ENCODE data around the gene GRIN2A. TPM values are rescaled to one million over a fixed set of nuclear protein-coding genes. Genes with fewer than 3 reads are reported as not detected.

Gene GRIN2A
- total and polyA plus RNA-seq, 2 of the 13 experiments (the other 11 are each of a cell fraction or from before 2014, with no cell fraction given) = not detected

DNA sequence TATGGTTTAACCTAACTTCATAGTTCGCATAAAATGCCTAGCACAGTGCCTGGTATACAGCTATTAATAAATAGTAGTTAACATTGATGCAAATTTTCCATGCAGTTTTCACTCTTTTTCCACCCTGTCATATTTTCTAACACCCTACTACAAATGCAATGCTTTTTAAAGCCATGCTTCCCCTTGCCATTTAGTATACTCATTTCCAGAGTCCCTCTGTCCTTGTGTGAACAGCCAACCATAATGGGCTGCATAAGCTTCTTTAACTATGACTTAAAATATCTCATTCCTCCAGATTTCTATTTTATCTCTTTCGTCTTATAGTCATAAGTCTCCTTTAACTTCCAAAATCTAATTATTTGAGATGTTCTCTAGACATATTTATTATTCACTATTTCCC, 284.1 kb downstream of the GRIN2A start:
- H3K4me2 ChIP-seq (ENCODE audit: low read depth, low read length) = no peak overlapping the region
- H4K20me1 ChIP-seq (ENCODE audit: insufficient read depth, low read length) = no peaks in the 10 kb centered on the region
- no TSS peak for BruUV-seq (replicated peaks)
- ChIA-PET CTCF (ENCODE audit: low intra/inter-chr PET ratio, low total read pairs) (no interaction called here), POLR2A (no interaction called here)
- in situ Hi-C loops (cut with HindIII; ENCODE audit: extremely low pct_ligation_motif_present, low pct_unique_long_range_greater_than_20kb) (no loop called here), intact Hi-C loops (cut with micrococcal nuclease; ENCODE audit: unreplicated experiment) (no loop called here)
- no peak overlapping the region for H3K27ac ChIP-seq (ENCODE audit: extremely low read length, insufficient read depth, low read length)
- H3K4me1 ChIP-seq (ENCODE audit: insufficient read depth, low read length) = no peaks in the 10 kb centered on the region
- no peak overlapping the region for H2AFZ ChIP-seq (ENCODE audit: low read length)
- 14% methylated on average over 2 of the region's 2 CpGs for WGBS (ENCODE audit: low lambda C conversion rate)
- H3K9me3 ChIP-seq (ENCODE audit: low read length) = no peaks in the 10 kb centered on the region
- no peaks in the 10 kb centered on the region for H3K36me3 ChIP-seq (replicated peaks in 1 of 2; ENCODE audit: control insufficient read depth in 1 of 2, insufficient read depth in 2 of 2, low read length in 2 of 2)
- peaks cover 0 to 9% of the 10 kb centered on the region in 2 experiments; a peak in 2 of 5 replicates for H3K27me3 ChIP-seq (ENCODE audit: control insufficient read depth in 1 of 2, insufficient read depth in 2 of 2, low read length in 2 of 2)
- FAIRE-seq (no peak), ATAC-seq (no peak), DNase-seq (ENCODE audit: low spot score) (no peak)
- TF ChIP-seq XBP1 (CRISPR knock-in tag; IDR thresholded peaks at IDR 0.05) = no peak
- H3K4me3 ChIP-seq (replicated peaks in 1 of 3; ENCODE audit: insufficient read depth in 1 of 3, low read depth in 2 of 3, low read length in 3 of 3) = no peak overlapping the region
- no peak overlapping the region for H3K9ac ChIP-seq (ENCODE audit: insufficient read depth, low read depth, low read length)
- H3K79me2 ChIP-seq (ENCODE audit: insufficient read depth, low read length) = no peaks in the 10 kb centered on the region

DNA sequence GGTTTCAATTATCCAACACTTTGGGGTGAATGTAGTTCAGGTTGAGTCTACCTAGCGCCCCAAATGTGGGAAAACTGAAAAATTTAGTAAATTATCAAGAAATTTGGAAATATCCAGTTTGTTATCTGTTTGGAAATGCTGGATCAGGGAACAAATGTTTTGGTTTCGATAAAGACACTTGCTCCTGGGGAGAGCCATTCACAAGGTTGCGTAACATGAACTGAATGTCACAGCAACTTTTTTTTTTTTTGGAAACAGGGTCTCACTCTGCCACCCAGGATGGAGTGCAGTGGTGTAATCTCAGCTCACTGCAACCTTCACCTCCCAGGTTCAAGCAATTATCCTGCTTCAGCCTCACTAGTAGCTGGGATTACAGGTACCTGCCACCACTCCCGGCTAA, 286.4 kb downstream of the GRIN2A start:
- 12% methylated on average over 4 of the region's 4 CpGs for WGBS (ENCODE audit: low lambda C conversion rate)
- ATAC-seq (no peak), DNase-seq (ENCODE audit: low spot score) (no peak), FAIRE-seq (no peak)
- Histone ChIP-seq H3K9ac (ENCODE audit: insufficient read depth, low read depth, low read length) (no peak overlapping the region), H3K4me1 (ENCODE audit: insufficient read depth, low read length) (no peaks in the 10 kb centered on the region), H4K20me1 (ENCODE audit: insufficient read depth, low read length) (no peaks in the 10 kb centered on the region), H3K27me3 (ENCODE audit: control insufficient read depth in 1 of 2, insufficient read depth in 2 of 2, low read length in 2 of 2) (peaks cover 0 to 6% of the 10 kb centered on the region in 2 experiments; a peak in 2 of 5 replicates), H3K79me2 (ENCODE audit: insufficient read depth, low read length) (no peaks in the 10 kb centered on the region), H3K4me3 (replicated peaks in 1 of 3; ENCODE audit: insufficient read depth in 1 of 3, low read depth in 2 of 3, low read length in 3 of 3) (no peak overlapping the region), H3K27ac (ENCODE audit: extremely low read length, insufficient read depth, low read length) (no peak overlapping the region), H3K4me2 (ENCODE audit: low read depth, low read length) (no peak overlapping the region), H3K36me3 (replicated peaks in 1 of 2; ENCODE audit: control insufficient read depth in 1 of 2, insufficient read depth in 2 of 2, low read length in 2 of 2) (no peaks in the 10 kb centered on the region), H3K9me3 (ENCODE audit: low read length) (no peaks in the 10 kb centered on the region), H2AFZ (ENCODE audit: low read length) (no peak overlapping the region)
- BruUV-seq (replicated peaks) = no TSS peak
- intact Hi-C loops (cut with micrococcal nuclease; ENCODE audit: unreplicated experiment) = no loop called here
- POLR2A ChIA-PET = no interaction called here
- CTCF ChIA-PET (ENCODE audit: low intra/inter-chr PET ratio, low total read pairs) = no interaction called here
- no peak for TF ChIP-seq ZFP36L2 (CRISPR knock-in tag; IDR thresholded peaks at IDR 0.05)
- TF ChIP-seq CEBPB (IDR thresholded peaks at IDR 0.05; ENCODE audit: borderline replicate concordance, low read depth, low read length) = peak; percentile 74
- no peak for TF ChIP-seq POLR2AphosphoS5 (IDR thresholded peaks at IDR 0.05; ENCODE audit: low read depth, low read length)
- TF ChIP-seq WIZ (CRISPR knock-in tag; IDR thresholded peaks at IDR 0.05) = no peak
- no peak for TF ChIP-seq RCOR2 (CRISPR knock-in tag; IDR thresholded peaks at IDR 0.05)
- TF ChIP-seq ZFX (CRISPR knock-in tag; IDR thresholded peaks at IDR 0.05; ENCODE audit: low read depth) = no peak
- in situ Hi-C loops (cut with HindIII; ENCODE audit: extremely low pct_ligation_motif_present, low pct_unique_long_range_greater_than_20kb) = no loop called here

Data from HepG2 (cell line).